Activated naive CD4-positive, alpha-beta T cell treated with Interleukin-2 at 50 U/mL for 16 hours (primary cell): Measurements from ENCODE around the gene BANK1.

ENCODE experiments used
- DNase-seq: peaks from one replicate; pipeline ENCODE4 v3.0.0-alpha.2; 2020

BANK1 gene

DNA sequence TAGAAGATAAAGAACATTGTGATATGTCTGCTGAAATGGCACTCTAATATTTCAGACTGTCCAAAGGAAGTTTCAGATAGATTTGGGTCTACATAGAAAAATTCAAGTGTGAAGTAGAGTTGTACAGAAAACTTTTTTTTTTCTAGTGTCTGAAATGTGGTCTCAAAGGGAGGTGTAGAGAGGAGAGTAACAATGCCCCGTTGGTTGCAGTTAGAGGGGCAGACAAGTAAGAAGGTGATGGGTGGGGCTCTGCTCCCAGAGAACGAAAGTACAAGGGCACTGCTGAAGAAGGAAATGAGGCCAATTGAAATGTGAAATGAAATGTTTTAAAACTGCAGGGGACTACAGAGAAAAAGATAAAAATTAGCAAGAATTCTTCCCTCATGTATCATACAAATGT lies 177.8 kb downstream of the BANK1 start:
- DNase-seq = no peak

DNA sequence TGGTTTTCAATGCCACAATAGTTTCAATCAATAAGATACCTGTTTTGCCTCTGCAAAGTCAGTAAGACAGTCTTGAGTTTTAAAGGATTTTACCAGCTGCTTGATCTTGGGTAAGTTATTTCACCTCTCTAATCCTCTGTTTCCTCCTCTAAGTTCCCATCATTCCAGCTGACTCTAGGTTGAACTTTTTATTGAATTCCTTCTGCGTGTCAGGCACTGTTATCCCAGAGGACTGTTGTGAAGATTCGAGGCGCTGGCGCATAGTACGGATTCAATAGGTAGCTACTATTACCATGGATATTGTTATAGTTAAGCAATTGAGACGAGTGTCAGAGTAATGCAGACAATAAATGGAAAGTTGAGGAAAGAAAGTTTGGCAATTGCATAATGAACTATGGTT lies 179.4 kb downstream of the BANK1 start:
- DNase-seq = no peak

DNA sequence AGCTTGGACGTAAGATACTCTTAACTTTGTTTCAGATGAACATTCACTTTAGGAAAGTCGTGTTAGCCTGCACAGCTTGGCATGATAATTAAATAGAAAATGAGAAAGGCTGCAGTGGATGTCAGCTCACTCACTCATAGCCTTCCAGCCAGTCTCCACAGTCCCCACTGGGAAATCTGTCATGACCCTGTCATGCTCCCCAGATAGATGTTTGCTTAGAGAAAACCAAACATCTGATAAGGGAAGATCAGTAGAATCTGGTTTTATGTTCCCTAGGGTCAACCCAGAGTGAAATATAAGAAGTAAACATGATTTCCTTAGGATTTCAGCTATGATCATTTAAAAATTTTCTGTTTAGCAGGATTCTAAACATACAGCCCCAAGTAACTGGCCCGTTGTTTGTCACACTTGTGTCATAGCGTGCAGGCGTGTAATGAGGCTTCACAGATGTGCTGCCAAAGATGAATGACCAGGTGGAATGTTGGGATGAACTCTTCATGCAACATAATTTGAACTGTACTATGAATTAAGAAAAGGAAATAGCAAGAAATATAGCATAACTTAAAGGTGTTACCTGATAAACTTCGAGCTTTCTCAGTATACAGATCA lies 180.1 kb downstream of the BANK1 start:
- DNase-seq = no peak

DNA sequence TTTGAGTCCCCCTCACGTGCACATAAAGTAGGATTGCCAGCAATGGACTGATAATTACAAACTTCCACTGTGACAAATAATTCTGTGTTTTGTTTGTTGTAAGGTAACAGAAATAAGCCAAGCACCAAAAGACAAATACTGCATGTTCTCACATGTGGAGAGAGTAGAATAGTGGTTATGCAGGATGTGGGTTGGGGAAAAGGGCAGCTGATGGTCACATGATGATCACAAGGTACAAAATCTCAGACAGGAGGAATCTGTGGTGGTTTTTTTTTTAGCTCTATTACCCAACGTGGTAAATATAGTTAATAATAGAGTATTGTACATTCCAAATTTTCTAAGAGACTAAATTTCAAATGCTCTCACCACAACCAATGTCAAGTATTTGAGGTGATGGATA lies 182.3 kb downstream of the BANK1 start:
- no peak for DNase-seq

DNA sequence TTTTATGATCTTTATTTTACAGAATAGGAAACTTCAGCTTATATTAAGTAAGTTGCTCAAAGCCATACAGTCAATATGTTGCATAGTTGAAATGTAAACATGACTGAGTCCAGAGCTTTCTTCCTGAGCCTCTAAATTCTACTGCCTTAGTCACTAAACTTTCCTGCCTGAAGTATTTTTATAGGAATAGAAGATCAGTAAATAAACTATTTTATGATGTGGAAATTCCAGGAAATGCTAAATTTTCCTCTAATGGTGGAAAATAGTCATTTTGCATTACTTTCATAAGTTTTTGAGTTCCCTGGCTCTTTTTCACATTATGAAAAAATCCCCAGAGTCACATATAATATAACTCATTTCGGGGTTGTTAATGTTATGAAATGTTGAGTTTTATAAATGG lies 182.8 kb downstream of the BANK1 start:
- DNase-seq = no peak

DNA sequence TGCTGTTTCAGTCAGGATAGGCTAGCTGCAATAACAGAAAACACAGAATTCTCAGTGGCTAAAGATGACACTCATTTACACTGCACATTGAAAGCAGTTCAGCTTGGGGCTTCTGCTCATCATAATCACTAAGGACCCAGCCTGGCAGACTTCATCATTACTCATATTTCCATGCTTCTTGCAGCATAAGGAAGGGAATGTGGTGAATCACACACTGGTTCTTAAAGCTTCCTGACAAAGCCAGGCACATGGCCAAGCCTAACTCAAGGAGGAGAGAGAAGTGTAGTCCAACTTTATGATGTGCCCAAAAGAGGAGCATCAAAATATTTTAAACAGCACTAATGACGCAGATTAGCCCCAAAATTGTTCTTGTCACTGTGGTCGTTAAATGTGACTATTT lies 186.5 kb downstream of the BANK1 start:
- DNase-seq = no peak

DNA sequence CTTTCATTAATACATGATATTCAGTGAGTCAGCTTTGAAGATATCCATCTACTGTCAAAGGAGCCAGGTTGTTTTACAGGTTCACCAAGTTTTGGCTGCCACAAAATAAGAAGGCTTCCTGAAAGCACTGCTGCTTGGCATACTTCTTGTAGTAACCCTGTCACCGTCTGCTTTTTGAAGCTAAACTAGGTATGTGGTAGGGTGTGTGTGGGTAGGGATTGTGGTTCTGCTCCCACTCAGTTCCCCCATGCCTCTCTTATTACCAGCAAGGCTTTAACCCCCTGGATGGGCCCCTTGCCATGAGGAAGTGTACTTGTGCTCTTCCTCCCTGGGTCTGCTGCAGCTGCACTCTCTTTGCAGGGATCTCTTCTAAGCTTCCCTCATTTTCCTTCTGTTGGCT lies 191.2 kb downstream of the BANK1 start:
- DNase-seq = no peak

DNA sequence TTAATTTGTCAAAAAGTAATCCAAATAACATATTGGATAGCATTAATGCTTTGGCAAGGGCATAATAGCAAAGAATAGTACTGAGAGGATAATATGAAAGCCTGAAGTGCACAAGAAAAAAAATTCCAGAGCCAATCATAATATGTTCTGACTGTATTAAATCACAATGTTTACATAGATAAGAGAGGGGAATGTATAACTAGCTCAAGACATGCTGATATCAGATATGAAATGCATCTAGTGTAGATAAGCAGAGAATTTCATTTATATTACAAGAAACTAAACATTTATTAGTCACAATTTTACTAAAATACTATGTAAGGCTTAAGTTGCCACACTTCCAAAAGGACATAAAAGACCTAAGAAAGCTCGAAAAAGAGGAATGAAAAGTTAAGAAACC lies 193.3 kb downstream of the BANK1 start:
- no peak for DNase-seq

DNA sequence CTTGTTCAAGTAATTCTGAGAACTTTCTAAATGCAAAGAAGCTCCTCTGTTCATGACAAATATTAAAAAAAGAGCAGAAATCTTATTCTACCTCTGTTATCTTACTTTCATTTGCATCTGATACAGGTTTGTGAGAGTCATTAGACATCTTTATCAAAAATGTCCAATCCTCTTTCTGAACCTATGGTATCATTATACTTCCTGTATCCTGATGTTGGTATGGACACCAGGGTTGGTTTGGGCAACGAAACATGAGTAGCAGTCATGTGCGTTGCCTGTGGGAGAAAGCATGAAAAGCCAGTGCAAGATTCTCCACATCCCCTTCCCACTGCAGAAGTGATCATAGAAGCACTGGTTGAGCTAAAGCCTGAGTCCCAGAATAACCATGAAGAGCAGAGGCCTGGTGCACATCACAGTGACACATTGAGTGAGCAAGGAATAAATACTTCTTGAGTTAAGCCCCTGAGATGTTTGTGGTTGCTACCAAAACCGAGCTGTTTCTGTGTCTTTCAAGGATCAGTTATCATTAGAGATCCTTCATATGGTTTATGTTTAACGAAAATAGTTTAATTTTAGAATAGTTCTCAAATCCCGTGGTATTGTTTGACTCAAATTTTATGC lies 197.2 kb downstream of the BANK1 start:
- no peak for DNase-seq

DNA sequence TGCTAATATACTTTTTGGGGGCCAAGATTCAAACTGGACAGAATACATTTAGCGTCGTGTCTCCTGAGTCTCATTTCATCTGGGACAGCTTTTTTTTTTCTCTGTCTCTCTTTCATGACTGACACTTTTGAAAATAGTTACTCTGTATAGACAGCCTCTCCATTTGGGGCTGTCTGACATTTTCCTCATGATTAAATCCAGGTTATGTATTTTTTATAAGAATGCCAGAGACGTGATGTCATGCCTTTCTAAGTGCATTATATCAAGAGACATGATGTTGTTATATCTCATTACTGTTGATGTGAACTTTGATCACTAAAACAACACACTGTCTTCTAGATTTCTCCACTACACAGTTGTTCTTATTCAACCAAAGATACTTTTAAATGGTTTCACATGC lies 199.0 kb downstream of the BANK1 start:
- no peak for DNase-seq

DNA sequence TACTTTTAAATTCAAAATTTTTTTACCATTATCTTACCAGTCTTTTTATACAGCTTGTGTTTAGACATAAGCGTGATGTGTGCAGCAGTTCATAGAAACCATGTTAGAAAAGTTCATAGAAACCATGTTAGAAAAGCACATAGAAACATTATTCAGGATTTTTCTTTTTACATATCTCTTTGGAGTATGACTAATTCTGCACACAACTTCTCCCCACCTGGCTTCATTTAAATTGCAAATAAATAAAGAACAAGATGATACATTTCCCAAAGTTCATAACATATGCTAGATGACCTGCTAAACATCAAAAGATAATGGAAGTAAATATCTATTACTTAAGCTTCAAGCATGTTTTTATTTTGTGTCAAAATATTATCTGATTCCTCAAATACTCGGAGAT lies 201.9 kb downstream of the BANK1 start:
- DNase-seq = no peak

DNA sequence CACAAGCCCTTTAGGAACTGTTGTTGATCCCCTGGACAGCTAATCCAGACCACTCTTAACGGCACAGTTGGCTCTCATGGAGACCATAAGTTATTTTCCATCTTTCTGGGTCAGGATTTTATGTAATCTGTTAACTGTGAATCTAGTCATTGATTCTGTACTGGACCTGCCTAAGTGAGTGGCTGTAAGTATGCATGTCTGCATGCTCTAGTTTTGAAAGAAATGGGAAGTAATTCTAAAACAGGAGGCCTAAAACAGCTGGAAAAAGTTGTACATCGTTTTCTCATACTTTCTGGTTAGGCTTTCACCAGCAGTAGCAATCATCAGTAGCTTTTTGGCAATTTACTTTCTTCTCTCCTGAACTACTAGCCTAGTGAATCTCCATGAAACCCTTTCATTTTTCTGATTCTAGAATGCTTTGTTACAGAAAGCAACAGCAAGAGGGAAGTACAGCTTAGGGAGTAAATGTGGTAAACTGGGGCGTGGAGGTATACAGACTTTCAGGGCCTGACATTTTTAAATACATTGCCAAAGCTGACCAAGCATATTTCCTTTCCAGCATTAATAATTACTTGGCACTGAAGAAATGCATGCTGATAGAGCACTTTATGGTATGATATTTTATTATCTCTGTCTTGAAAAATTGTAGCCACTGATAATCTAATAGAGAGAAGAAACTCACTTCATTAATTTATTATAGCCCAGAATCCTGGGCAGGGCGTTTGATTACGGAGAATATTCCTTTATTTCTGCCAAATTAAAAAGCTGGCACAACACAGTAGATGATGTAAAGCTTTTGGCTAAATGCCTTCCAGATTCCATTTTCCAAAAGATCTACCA lies 202.7 kb downstream of the BANK1 start:
- no peak for DNase-seq

DNA sequence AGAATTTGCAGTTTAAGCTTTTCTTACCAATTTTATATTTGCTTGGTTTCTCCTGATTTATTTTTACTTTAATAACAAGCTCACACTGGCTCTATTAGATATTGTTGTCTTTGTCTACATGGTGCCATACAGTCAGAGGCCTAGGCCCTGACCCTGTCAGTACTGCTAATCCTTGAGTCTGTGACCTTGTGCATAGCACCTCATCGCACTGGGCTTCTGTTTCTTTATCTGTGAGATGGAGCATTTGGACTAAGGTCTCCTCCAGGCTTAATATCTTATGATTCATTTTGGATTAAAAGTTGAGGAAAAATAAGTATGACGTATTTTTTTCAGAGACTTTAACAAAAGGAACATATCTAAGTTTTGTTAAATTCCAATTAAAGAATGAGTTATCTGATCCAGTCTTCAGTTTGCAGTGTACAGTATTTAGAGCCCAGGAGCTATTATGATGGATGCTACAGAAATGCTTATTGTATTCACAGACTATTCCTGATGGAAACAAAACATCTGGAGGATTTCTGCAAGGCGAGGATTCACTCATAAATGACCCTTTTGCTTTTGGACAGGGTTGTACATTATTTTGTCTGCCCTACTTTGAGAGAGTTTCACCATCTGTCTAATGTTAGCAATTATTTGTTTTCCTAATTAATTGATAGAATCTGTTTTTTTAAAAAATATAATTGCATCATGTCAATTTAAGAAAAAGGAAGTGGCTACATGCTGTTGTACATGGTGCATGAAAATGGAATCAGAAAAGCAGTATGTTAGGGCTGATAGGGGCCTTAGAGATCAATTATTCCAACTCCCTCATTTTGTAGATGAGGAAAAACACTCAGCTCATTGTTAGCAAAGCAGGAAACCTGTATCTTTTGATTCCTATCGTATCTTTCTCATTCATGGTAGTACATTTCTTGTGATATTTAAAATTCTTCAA lies 203.6 kb downstream of the BANK1 start:
- DNase-seq = no peak

DNA sequence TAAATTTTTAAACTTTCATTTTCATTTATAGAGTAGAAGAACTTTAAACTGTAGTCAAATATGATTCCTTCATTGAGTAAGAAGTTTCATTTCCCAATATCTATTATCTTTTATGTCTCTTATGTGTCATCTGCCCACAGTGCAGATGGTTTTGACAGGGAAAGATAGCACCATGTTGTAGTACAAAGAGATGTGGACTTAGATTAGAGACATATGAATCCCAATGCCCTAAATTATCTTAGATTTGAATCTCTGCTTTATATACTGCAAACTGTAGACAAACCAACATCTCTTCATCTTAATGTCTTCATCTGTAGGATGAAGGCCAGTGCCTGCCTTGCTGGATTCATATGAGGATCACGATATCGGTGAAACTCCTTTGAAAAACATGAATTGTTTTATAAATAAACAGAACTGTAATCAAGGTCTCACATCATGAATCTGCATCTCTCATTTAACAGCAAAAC lies 217.5 kb downstream of the BANK1 start:
- DNase-seq = no peak

DNA sequence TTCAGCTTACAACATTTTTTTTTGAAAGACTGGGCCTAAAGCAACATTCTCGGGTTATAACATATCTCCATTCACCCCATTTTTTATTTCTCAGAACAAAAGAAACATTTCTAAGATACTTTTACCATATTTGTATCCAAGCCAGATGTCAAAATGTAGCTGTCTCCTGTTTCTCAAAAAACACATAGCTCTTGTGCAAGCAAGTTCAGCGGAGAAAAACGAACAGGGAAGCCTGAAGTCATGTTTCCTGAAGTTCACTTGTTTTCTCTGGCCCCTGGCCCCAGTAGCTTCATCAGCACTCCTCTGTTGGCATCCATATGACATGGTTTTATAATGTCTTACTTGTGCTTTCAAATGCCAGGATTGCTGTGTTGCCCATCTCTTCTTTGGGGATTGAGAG lies 218.2 kb downstream of the BANK1 start:
- no peak for DNase-seq

DNA sequence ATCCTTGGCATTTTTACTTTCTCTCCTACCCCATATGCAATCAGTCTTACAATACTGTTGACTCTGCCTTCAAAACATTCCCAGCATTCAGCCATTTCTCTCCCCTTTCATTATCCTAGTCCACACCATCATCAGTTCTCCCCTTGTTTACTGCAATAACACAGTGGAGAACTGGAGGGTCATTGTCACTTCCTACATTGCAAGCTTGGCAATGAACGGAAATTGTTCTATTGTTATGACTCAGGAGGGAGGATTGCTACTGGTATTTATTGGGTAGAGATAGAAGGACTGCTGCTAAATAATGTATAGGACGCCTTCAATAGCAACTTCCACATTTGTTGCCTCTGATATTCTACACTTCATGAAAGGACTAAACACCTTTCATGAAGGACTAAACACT lies 231.8 kb downstream of the BANK1 start:
- no peak for DNase-seq

DNA sequence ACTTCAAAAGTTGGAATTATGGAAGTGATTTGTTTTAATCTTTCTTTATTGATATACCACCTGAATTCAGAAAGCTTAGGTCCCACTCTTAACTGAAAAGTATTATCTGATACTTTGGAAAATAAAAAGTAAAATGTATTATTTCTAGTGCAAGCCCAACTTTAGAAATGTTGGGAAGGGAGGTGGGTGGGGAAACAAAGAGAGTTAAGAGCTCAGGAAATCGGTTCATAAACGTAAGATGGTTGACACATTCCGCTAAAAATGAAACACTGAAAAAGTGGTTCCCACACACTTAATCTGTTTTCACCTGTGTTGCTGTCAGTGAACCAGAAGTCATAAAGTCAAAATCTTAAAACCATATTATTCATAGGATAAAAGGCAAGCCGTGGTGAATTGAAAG lies 237.4 kb downstream of the BANK1 start:
- DNase-seq = no peak

DNA sequence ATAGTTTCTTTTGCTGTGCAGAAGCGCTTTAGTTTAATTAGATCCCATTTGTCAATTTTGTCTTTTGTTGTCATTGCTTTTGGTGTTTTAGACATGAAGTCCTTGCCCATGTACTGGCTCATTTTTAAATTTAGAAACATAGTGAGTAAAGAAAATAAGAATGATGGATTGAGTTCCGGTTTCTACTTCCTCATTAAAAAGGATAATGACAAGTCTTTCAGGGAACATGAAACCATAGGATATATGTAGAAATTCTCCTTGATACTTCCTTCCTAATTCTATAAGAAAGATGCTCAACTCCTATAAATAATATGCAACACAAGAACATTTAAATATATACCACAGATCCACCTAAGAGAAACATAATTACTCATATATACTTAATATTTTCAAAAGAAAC lies 240.9 kb downstream of the BANK1 start:
- no peak for DNase-seq

DNA sequence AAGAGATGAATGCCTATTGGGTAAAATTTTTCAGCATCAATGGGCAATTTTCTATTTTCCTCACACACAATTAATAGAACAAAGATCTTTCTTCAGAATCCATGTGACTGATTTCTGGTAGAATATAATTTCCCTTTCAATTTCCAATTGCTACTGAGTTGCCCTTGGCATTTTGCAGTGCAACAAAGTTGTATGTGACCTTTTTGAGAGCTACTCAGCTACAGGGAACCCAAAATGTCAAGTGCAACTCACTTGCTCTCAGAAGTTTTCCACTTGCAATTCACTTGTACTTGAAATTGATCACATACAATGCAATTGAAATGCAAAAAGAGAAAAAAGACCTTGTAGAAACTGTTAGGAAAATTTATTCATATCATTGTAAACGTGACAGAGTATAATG lies 245.5 kb downstream of the BANK1 start:
- DNase-seq = no peak

DNA sequence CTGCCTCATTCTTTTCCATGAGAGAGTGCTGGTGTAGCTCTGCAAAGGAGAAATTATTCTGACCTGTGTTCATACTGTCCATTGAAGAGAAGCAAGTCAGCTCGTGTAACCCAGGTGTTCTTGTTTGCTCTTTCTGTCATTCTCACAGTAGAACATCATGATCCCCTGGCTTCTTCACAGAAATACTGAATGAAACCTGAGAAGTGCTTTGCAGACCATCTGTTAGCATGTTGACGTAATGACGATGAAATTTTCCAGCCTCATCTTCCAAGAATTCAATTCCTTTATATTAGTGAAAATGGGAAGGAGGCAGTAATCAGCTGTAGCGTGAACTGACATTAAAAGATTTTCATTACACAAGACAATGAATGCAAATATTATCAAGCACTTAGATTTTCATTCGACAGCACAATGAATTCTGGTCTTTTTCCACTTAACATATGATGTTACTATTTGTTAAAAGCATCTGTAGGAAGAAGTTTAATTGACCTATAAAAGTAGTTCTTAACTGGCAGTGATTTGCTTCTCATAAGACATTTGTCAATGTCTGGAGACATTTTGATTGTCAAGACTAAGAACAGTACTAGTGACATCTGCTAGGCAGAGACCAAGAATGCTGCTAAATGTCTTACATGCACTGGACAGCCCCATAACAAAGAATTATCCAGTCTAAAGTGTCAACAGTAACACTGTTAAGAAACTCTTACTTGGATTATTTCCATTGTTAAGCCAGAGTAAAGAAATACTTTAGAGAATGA lies 246.3 kb downstream of the BANK1 start:
- DNase-seq = no peak

DNA sequence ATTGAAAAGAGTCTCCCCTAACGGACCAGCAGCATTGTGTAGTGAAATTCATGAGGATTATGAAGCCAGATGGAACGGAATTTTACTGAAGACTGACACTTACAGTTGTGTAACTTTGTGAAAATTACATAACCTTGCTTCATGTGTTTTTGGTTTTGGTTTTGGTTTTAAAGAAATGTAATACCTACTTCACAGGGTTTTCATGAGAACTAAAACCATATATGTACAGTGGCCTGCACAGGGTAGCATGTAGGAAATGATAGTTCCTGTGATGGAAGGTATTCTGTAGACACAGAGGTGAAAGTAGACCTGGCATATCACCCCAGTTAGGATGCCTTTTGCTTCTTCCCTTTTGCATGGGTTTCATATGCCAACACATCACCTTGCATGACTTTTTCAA lies 247.0 kb downstream of the BANK1 start:
- no peak for DNase-seq
